GM21423 (cell line): ENCODE measurements around the gene CAPN11.
"Not testable (repeated sequence)": the region's sequence is repeated elsewhere in the genome, so short reads cannot be mapped to it uniquely, and the experiment has no call there.

ENCODE experiments used
- ATAC-seq: cut with Tn5 transposase; IDR thresholded peaks from one replicate; pipeline ENCODE4 v1.9.1; 2021; ENCODE audit warnings: mild to moderate bottlenecking, moderate library complexity; ENCODE audit not compliant: unreplicated experiment

Gene CAPN11

DNA sequence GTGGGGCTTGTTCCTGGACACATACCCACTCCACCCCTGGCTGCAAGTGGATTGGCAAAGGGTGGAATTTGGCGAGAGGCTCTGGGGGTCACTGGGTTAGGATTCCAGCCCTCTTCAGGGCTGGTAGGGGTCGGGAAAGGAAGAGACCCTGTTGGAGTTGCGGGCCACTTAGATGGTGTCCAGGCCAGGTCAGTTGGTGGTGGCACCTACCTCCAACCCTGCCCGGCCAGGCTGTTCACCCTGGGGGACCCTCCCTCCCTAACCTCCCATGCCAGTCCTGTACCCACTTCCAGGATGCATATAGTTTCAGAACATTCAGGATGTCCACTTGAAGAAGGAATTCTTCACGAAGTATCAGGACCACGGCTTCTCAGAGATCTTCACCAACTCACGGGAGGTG, 21.0 kb downstream of the CAPN11 start:
- no peak for ATAC-seq

DNA sequence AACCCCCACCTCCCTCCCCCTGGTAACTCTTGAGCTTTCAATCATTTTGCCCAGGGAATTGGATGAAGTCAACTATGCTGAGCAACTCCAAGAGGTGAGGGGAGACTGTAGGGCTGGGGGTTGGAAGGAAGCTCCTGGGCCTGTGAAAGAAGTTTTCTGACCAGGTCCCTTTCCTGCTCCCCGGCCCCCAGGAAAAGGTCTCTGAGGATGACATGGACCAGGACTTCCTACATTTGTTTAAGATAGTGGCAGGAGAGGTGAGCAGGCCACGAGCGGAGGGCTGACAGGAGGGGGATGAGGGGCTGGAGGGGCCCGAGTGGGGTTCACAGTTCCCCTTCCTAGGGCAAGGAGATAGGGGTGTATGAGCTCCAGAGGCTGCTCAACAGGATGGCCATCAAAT, 21.8 kb downstream of the CAPN11 start:
- no peak for ATAC-seq

DNA sequence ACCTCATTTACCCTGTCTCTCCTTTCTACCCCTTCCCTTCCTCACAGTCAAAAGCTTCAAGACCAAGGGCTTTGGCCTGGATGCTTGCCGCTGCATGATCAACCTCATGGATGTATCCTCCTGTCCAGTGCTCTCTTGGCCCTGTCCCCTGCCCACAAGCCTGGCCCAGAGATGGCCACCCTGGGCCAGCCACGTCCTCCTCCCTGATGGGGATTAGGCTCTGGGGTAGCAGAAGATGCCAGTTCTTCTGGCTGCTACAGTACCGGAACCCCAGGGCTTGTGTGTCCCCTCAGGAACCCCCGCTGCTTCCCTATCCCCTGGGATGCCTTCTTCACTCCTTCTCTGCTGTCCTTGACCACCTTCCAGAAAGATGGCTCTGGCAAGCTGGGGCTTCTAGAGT, 22.3 kb downstream of the CAPN11 start:
- ATAC-seq, result no peak

DNA sequence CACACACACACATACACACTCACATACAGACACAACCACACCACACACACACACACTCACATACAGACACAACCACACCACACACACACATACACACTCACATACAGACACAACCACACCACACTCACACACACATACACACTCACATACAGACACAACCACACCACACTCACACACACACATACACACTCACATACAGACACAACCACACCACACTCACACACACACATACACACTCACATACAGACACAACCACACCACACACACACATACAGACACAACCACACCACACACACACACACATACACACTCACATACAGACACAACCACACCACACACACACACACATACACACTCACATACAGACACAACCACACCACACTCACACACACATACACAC, 23.2 kb downstream of the CAPN11 start:
- not testable (repeated sequence) for ATAC-seq

DNA sequence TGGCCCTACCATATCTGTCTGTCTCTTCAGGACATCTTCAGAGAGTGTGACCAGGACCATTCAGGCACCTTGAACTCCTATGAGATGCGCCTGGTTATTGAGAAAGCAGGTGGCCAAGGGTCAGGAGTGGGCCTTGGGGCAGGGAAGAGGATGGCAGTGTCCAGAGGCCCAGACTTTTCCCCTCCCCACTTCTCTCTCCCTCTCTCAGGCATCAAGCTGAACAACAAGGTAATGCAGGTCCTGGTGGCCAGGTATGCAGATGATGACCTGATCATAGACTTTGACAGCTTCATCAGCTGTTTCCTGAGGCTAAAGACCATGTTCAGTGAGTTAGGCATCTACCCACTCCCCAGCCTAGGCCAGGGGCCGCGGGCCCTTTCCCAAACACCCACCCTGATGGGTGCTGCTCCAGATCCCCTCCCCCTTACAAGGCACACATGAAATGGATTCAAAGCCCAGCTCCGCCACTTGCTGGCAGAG, 24.3 kb downstream of the CAPN11 start:
- ATAC-seq, result no peak

DNA sequence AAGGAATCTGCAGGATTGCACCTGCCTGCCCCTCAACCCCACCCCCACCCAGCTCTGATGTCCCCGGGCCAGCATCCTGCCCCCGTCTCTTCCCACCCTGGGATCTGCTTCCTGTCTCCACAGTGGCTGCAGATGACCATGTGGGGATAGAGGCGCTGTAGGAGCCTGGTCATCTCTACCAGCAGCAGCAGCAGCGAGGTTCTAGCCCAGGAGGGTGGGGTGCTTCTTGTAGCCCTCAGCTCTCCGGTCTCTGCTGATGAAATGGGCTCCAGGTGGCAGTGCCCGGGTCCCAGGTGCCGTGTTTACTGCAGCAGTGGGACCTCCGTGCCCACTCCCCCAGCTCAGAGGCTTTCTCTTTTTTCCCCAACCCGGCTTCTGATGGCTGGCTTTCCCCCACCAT, 25.2 kb downstream of the CAPN11 start:
- no peak for ATAC-seq

DNA sequence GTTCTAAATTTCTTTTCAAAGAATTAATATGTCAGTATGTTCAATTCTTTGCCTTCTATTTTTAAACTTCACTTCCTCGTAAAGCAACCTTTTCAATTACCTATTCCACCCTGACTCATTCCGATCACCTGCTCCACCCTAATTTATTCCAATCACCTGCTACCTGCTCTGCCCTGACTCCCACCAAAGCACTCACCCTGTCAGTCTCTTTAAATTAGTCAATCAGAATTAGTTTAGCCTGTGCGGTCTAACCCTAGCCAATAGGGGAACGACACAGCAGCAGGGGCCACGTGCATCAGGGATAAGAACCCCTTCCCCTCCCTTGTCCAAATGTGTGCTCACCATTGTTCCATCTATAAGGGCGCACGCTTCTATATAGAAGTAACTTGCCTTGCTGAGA, 26.7 kb downstream of the CAPN11 start:
- not testable (repeated sequence) for ATAC-seq

DNA sequence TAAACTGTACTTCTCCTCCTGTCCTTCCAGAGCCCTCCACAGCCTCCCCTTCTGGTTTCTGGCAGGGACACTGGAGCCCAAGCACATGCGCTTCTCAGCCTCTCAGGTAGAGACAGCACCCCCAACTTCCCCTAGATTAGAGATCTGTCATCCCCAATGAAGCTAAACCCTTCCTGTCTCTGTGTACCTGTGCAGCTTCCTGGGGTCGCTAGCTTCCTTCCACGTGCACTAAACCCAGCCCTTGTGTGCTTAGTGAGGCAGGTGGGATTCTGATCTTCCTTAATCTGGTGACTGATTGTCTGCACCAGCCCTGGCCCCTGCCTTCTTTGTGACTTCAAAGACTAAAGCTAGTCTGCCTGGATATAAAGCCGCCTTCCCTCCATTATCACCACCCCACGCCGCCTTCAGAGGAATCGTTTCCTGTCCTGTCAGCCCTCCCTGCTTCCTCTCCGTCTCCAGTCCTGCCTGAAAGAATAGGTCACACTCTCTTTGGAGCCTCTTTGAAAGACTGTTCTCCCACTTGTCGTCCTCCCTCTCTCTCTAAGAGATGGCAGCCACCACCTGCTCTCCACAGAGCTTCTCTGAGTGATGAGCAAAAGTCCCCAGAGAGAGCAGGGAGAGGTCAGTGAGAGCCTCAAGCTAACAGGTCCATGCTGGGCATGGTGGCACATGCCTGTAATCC, 27.5 kb downstream of the CAPN11 start:
- ATAC-seq, result no peak

DNA sequence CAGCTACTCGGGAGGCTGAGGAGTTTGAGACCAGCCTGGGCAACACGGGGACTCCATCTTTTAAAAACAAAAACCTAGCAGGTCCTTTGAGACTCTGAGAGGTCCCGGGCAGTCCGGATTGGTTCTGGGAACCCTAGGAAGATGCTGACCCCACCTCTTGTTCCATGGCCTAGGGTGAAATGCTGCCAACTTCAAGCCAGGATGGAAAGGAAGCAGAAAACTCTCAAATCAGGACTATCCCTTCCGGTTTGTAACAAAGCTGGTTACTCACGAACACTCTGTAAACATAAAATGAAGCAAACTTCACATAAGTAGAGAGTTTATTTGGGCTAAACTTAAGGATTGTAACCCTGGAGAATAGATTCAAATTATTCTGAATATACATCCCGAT, 28.0 kb downstream of the CAPN11 start:
- ATAC-seq, result no peak

DNA sequence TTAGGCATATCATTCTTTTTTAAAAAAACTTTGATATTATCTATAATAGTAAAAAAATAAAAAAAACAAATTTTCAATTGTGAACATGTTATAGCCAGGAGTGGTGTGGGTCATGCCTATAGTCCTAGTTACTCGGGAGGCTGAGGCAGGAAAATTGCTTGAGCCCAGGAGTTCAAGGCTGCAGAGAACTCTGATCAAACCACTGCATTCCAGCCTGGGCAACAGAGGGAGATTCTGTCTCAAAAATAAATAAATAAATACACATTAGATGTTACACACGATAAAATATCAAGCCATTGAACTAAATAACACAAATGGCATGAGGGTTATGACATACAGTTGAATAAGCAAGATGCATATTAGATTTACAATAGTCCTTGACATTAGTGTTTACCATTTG, 30.2 kb downstream of the CAPN11 start:
- no peak for ATAC-seq

DNA sequence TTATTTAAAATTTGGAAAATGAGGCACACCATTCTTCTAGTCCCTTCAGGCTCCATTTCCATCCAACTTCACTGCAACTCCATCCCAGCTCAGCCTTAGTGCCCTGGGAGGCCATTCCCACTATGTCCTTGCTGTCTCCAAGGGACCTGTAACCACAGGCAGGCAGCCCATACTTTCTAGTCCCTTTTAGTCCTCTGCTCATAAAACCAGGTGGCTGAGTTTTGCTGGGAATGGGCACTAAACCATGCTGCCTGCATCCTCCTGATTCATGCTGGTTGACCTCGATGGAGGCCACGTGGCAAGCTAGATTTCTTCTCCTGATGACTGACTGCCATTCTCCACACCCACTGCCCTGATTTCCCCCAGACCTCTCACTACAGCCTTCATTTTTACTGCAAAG, 30.6 kb downstream of the CAPN11 start:
- no peak for ATAC-seq

DNA sequence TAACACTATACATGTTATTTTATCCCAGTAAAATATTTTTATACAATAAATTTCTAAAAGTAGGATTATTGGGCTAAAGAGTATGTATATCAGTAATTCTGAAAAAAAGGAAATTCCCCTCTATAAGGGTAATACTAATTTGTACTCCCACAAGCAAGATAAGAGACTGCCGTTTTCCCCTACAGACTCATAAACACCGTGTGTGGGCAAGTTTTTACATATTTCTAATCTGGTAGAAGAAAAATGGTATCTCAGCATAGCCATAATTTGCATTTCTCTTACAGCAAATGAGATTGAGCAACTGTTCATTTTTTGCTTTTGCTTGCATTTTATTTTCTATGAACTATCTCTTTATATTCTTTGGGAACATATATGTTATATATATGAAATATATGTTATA, 32.1 kb downstream of the CAPN11 start:
- ATAC-seq, result no peak

DNA sequence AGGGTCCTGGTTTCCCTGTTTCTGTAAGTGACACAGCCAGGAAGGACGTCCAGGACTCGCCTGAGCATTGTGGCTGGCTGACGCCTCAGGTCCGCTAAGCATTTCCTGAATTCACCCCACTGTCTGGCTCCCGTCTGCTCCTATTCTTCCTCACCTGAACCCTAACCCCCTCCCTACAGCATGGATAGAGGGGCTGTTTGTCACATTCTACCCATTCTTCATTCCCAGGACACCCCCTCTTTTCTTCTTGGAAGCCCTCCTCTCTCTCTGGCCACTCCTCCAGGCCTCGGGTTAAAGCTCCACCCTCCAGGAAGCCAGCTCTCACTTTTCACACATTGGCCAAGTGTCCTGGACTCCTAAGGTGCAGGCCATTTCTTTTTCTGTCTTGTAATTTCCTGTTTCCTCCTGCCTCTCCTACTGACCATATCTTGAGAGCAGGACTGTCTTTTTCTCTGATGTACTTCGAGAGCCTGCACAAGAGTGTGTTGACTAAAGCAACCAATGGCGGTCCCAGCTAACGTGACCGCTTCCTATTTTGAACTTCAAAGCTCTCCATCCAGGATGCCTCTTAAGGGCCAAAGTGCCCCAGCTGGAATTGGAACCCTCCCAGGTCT, 33.9 kb downstream of the CAPN11 start:
- no peak for ATAC-seq

DNA sequence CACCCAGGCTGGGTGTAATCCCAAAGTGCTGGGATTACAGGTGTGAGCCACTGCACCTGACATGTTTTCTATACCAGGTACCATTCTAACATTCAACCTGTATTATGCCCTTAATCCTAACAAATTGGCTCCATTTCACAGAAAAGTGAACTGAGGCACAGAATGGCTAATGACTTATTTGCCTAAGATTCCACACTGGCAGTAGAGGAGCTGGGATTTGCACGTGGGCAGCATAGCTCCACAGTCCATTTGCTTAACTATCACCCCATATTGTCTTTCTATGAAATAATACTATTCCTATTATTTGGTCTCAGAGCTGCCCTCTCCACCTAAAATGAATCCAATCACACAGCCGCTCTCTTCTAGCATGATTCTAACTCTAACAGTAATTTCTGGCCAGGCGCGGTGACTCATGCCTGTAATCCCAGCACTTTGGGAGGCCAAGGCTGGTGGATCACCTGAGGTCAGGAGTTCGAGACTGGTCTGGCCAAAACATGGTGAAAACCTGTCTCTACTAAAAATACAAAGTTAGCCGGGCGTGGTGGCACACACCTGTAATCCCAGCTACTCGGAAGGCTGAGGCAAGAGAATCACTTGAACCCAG, 34.8 kb downstream of the CAPN11 start:
- ATAC-seq, result no peak

DNA sequence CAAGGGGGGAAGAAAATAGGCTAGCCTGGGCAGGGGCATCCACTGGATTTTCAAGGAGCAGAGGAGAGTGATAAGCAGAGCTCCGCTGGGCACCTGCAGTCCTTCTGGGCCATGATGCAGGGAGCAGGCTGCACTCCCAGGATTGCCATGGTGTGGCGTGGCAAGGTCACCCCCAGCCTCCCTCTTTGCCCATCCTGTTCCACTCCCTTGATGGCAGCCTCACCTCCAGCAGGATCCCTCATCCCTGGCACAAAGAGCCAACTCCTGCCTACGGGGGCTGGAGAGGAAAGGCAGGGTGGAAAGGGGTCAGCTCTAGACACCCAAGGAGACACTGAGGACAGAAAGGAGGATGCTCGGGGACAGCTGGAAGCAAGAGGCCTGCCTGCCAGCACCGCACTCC, 35.7 kb downstream of the CAPN11 start:
- no peak for ATAC-seq

DNA sequence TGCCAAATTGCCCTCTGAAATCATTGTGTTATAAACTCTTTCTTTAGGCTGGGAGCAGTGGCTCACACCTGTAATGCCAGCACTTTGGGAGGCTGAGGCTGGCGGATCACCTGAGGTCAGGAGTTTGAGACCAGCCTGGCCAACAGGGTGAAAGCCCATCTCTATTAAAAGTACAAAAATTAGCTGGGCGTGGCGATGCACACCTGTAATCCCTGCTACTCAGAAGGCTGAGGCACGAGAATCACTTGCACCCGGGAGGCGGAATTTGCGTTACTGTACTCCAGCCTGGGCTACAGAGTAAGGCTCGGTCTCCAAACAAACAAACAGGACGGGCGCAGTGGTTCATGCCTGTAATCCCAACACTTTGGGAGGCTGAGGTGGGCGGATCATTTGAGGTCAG, 37.7 kb downstream of the CAPN11 start:
- not testable (repeated sequence) for ATAC-seq

DNA sequence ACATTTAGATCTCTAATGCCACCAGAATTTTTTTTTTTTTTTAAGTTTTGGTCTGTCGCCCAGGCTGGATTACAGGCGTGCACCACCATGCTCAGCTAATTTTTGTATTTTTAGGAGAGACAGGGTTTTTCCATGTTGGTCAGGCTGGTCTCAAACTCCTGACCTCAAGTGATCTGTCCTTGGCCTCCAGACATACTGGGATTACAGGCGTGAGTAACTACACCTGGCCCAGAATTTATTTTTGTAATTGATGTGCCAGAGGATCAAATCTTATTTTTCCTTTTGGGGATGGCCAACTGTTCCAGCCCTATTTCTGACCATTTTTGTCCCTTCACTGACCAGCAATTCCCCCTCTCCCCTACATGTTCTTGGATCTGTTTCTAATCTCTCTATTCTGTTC, 40.1 kb downstream of the CAPN11 start:
- no peak for ATAC-seq

DNA sequence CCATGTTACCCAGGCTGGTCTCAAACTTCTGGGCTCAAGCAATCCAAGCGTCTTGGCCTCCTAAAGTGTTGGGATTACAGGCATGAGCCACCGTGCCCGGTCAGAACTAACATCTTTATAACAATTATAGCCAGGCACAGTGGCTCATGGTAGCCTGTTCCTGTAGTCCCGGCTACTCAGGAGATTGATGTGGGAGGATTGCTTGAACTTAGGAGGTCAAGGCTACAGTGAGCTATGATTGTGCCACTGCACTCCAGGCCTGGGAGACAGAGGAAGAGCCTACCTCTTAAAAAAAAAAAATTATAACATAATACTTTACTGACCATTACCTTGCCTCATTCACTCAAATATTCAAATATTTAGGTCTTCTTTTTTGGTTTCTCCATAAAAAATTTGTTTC, 41.3 kb downstream of the CAPN11 start:
- no peak for ATAC-seq

DNA sequence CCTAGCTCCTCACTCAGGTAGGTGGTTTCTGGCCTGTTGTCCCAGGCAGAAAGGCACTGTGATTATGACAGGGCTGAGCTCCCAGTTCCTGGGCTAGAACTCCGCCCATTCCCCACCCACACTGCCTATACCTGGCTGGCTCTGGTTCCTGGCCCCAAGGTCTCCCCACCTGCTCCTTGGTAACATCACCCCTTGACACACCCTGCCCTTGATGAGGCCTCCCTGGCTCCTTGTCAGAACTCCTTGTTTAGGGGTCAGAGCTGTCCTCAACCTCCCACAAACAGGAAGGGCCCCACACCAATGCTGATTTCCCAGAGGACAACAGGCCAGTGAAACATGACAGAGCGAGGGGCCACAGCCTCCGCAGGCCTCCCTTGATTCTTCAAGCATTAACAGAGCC, 42.6 kb downstream of the CAPN11 start:
- ATAC-seq, result no peak

DNA sequence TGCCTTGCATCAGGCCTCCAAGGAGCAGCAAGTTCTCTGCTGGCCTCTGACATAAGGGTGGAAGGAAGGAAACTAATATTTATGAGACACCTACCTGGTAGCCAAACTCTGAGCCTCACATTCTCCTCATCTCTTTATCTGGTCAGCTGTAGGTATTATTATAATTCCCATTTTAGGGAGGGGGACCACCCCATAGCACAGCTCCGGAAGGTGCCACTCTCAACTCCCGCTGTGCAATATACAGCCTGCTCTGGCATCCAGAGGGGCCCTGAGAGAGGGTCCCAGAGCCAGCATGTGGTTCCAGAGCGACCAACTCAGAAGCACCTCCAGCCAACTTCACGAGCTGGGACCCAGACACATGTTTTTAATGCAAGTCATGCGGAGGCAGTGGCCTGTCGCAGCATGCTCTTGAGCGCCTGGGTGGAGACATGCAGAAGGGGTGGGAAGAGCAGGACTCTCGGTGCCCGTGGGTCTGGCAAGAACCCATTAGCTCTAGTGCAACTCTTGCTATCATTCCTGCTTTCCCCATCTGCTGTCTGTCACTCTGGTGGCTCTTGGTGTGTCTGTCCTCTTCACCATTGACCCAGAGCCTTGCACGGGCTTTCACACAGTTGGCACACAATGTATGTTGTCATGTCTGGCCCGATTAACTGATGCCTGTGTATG, 43.2 kb downstream of the CAPN11 start:
- ATAC-seq, result no peak

DNA sequence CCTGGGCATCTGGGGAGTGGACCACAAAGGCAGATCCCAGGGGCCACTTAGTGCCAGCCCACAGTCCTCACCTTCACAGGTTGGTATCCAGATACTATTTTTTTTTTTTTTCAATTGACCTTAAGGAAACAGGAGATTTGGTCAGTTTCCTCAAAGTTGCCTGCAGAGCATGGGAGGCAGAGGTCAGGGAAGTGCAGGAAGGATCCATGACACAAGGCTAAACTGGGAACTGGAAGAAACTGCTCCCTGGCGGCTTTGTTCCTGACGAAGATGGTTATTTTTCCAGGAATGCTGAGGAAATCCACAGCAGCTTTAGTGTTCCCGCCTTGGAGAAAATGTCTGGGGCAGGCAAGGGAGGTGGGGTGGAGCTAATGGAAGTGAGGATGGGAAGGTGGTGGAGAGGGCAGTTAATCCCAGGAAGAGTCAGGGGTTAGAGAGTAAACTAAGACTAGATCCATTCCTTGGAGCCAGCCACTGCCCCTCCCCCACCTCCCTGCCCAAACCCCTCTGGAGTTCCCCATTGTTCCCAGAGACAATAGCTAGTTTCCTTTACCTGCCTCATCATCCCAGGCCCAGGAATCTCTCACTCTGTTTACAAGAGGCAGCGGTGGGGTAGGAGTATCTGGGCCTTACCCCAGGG, 43.8 kb downstream of the CAPN11 start:
- ATAC-seq, result no peak
